Measurements from ENCODE around the gene HSPBP1.

DNA sequence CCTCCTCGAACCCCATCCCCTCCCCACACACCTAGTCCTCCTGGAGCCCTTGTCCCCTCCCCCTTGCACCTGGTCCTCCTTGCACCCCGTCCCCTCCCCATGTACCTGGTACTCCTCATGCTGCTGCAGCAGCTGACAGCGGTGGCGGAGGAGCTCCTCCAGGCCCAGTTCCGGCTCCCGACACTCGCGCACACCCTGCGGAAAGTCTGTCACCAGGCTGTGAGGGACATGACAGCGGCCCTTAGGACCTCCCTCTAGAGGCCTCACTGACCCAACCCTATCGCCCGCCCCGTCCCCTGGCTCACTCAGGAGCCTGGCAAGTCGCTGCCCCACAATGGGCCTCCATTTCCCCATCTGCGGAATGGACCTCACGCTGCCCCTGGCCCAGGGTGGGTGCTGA lies 14.7 kb downstream of the HSPBP1 start:
- TF ChIP-seq, protein P1, sequence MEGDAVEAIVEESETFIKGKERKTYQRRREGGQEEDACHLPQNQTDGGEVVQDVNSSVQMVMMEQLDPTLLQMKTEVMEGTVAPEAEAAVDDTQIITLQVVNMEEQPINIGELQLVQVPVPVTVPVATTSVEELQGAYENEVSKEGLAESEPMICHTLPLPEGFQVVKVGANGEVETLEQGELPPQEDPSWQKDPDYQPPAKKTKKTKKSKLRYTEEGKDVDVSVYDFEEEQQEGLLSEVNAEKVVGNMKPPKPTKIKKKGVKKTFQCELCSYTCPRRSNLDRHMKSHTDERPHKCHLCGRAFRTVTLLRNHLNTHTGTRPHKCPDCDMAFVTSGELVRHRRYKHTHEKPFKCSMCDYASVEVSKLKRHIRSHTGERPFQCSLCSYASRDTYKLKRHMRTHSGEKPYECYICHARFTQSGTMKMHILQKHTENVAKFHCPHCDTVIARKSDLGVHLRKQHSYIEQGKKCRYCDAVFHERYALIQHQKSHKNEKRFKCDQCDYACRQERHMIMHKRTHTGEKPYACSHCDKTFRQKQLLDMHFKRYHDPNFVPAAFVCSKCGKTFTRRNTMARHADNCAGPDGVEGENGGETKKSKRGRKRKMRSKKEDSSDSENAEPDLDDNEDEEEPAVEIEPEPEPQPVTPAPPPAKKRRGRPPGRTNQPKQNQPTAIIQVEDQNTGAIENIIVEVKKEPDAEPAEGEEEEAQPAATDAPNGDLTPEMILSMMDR (IDR thresholded peaks at IDR 0.05 in 2 of 3, conservative IDR thresholded peaks at IDR 0.05 in 1 of 3; ENCODE audit: borderline replicate concordance in 1 of 3, insufficient read depth in 1 of 3, low read depth in 2 of 3, low read length in 2 of 3), result no peak
- TF ChIP-seq TCF7L2 (IDR thresholded peaks at IDR 0.05; ENCODE audit: borderline replicate concordance, extremely low read depth, insufficient read depth, insufficient read length) (no peak), RAD21 (IDR thresholded peaks at IDR 0.05; ENCODE audit: low read depth) (no peak), EZH2 (IDR thresholded peaks at IDR 0.05) (no peak), POLR2A (IDR thresholded peaks at IDR 0.05; ENCODE audit: borderline replicate concordance, extremely low read depth, insufficient read depth, insufficient read length) (no peak), POLR2AphosphoS5 (IDR thresholded peaks at IDR 0.05; ENCODE audit: low read depth, low read length) (no peak), SIN3A (IDR thresholded peaks at IDR 0.05; ENCODE audit: low read depth) (no peak), EZH2phosphoT487 (IDR thresholded peaks at IDR 0.05; ENCODE audit: borderline replicate concordance) (no peak), ZFX (IDR thresholded peaks at IDR 0.05) (no peak), SRF (IDR thresholded peaks at IDR 0.05; ENCODE audit: low read depth) (no peak)
- TF ChIP-seq, protein P2, sequence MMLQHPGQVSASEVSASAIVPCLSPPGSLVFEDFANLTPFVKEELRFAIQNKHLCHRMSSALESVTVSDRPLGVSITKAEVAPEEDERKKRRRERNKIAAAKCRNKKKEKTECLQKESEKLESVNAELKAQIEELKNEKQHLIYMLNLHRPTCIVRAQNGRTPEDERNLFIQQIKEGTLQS (IDR thresholded peaks at IDR 0.05), result no peak
- TF ChIP-seq, protein P3, sequence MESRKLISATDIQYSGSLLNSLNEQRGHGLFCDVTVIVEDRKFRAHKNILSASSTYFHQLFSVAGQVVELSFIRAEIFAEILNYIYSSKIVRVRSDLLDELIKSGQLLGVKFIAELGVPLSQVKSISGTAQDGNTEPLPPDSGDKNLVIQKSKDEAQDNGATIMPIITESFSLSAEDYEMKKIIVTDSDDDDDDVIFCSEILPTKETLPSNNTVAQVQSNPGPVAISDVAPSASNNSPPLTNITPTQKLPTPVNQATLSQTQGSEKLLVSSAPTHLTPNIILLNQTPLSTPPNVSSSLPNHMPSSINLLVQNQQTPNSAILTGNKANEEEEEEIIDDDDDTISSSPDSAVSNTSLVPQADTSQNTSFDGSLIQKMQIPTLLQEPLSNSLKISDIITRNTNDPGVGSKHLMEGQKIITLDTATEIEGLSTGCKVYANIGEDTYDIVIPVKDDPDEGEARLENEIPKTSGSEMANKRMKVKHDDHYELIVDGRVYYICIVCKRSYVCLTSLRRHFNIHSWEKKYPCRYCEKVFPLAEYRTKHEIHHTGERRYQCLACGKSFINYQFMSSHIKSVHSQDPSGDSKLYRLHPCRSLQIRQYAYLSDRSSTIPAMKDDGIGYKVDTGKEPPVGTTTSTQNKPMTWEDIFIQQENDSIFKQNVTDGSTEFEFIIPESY (IDR thresholded peaks at IDR 0.05; ENCODE audit: extremely low read depth, insufficient replicate concordance, low read length), result no peak
- TF ChIP-seq, protein P4, sequence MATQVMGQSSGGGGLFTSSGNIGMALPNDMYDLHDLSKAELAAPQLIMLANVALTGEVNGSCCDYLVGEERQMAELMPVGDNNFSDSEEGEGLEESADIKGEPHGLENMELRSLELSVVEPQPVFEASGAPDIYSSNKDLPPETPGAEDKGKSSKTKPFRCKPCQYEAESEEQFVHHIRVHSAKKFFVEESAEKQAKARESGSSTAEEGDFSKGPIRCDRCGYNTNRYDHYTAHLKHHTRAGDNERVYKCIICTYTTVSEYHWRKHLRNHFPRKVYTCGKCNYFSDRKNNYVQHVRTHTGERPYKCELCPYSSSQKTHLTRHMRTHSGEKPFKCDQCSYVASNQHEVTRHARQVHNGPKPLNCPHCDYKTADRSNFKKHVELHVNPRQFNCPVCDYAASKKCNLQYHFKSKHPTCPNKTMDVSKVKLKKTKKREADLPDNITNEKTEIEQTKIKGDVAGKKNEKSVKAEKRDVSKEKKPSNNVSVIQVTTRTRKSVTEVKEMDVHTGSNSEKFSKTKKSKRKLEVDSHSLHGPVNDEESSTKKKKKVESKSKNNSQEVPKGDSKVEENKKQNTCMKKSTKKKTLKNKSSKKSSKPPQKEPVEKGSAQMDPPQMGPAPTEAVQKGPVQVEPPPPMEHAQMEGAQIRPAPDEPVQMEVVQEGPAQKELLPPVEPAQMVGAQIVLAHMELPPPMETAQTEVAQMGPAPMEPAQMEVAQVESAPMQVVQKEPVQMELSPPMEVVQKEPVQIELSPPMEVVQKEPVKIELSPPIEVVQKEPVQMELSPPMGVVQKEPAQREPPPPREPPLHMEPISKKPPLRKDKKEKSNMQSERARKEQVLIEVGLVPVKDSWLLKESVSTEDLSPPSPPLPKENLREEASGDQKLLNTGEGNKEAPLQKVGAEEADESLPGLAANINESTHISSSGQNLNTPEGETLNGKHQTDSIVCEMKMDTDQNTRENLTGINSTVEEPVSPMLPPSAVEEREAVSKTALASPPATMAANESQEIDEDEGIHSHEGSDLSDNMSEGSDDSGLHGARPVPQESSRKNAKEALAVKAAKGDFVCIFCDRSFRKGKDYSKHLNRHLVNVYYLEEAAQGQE (IDR thresholded peaks at IDR 0.05; ENCODE audit: low read depth), result no peak
